SU-DHL-6 (cell line): ENCODE data around the gene SNX22.

Experiments used
- CTCF ChIP-seq: fragments of 200-600 bp; sonication (generic); IDR thresholded peaks from one replicate; pipeline ENCODE4 v1.5.1; 2017; ENCODE audit warnings: antibody characterized with exemption, mild to moderate bottlenecking, low read length, moderate library complexity; ENCODE audit not compliant: insufficient read depth, poor library complexity, severe bottlenecking
- EZH2phosphoT487 ChIP-seq: fragments of 200-600 bp; sonication (generic), shearing (Covaris generic); conservative IDR thresholded peaks from 2 replicates; pipeline ENCODE4 v1.6.1; 2018; ENCODE audit warnings: mild to moderate bottlenecking, antibody characterized with exemption, low read length, moderate library complexity, mixed read lengths

- TF ChIP-seq CTCF = no peak
- no peak for TF ChIP-seq EZH2phosphoT487
These were observed 7.4 kb upstream of the SNX22 start for GRCh38 chr15:64144192-64144564.
